WTC11 (cell line): Measurements from ENCODE around the gene CDH9. TPM values are rescaled to one million over a fixed set of nuclear protein-coding genes. Genes with fewer than 3 reads are reported as not detected.

ENCODE experiments used
- ATAC-seq: fragments of 200-7000 bp; cut with Tn5 transposase; 2 replicates; pipeline ENCODE4 v1.10.0; 2021; ENCODE audit warnings: mild to moderate bottlenecking, moderate library complexity
- CTCF ChIA-PET: fragments of 300-600 bp; sonication (Branson Sonifier 250); formaldehyde crosslinking; loops from one replicate; lab custom pipeline; 2021; ENCODE audit warnings: antibody characterized with exemption; lab: Charles Lee
- POLR2A ChIA-PET: fragments of 350-600 bp; sonication (Branson Sonifier 250); formaldehyde crosslinking; loops from one replicate; lab custom pipeline; 2021; ENCODE audit warnings: antibody characterized with exemption; lab: Charles Lee
- DNase-seq: peaks from one replicate; pipeline ENCODE4 v3.0.0; 2021; ENCODE audit warnings: low spot score
- H3K27ac Mint-ChIP-seq: 2 replicates; pipeline ENCODE4 v1.8.0; 2021; ENCODE audit warnings: mixed read lengths
- H3K27me3 Mint-ChIP-seq: 2 replicates; pipeline ENCODE4 v1.8.0; 2021; ENCODE audit warnings: low read depth, mild to moderate bottlenecking, moderate library complexity, mixed read lengths
- H3K36me3 Mint-ChIP-seq: 2 replicates; pipeline ENCODE4 v1.8.0; 2021; ENCODE audit warnings: mixed read lengths
- H3K4me1 Mint-ChIP-seq: 2 replicates; pipeline ENCODE4 v1.8.0; 2022; ENCODE audit warnings: mixed read lengths
- H3K4me3 Mint-ChIP-seq: 2 replicates; pipeline ENCODE4 v1.8.0; 2021; ENCODE audit warnings: mild to moderate bottlenecking, moderate library complexity, mixed read lengths
- H3K9me3 Mint-ChIP-seq: 2 replicates; pipeline ENCODE4 v1.8.0; 2021; ENCODE audit warnings: mixed read lengths
- ATF2 ChIP-seq: sonication (generic); formaldehyde crosslinking; IDR thresholded peaks from 2 replicates; pipeline ENCODE4 v1.8.1; 2022; ENCODE audit warnings: low read depth, missing genetic modification reagents, borderline replicate concordance
- CREB1 ChIP-seq: sonication (generic); formaldehyde crosslinking; IDR thresholded peaks from 2 replicates; pipeline ENCODE4 v1.8.0; 2023; ENCODE audit warnings: mild to moderate bottlenecking, missing genetic modification reagents
- E2F1 ChIP-seq: sonication (generic); formaldehyde crosslinking; IDR thresholded peaks from 2 replicates; pipeline ENCODE4 v1.8.0; 2022; ENCODE audit warnings: mild to moderate bottlenecking, missing genetic modification reagents
- EMX1 ChIP-seq: fragments of 250-450 bp; sonication (Bioruptor Pico); IDR thresholded peaks from 2 replicates; pipeline ENCODE4 v1.8.0; 2021; ENCODE audit warnings: mild to moderate bottlenecking
- ETV6 ChIP-seq: sonication (generic); formaldehyde crosslinking; IDR thresholded peaks from 2 replicates; pipeline ENCODE4 v1.8.1; 2022; ENCODE audit warnings: mild to moderate bottlenecking, missing genetic modification reagents
- GTF2I ChIP-seq: fragments of 250-450 bp; sonication (Bioruptor Pico); conservative IDR thresholded peaks from 2 replicates; pipeline ENCODE4 v1.4.0; 2021; ENCODE audit warnings: mild to moderate bottlenecking
- HMGXB4 ChIP-seq: sonication (generic); formaldehyde crosslinking; IDR thresholded peaks from 2 replicates; pipeline ENCODE4 v1.8.1; 2023; ENCODE audit warnings: mild to moderate bottlenecking, moderate library complexity, missing genetic modification reagents
- MAX ChIP-seq: sonication (generic); formaldehyde crosslinking; IDR thresholded peaks from 2 replicates; pipeline ENCODE4 v1.8.0; 2022; ENCODE audit warnings: mild to moderate bottlenecking, missing genetic modification reagents
- NFATC4 ChIP-seq: fragments of 250-450 bp; sonication (Bioruptor Pico); IDR thresholded peaks from 2 replicates; pipeline ENCODE4 v1.9.0; 2021; ENCODE audit warnings: mild to moderate bottlenecking
- NR3C1 ChIP-seq: sonication (generic); formaldehyde crosslinking; conservative IDR thresholded peaks from 2 replicates; pipeline ENCODE4 v1.8.1; 2023; ENCODE audit warnings: low read depth, mild to moderate bottlenecking, missing genetic modification reagents
- PREB ChIP-seq: sonication (generic); formaldehyde crosslinking; IDR thresholded peaks from 2 replicates; pipeline ENCODE4 v1.8.1; 2022; ENCODE audit warnings: mild to moderate bottlenecking, missing genetic modification reagents, moderate library complexity, borderline replicate concordance
- SMAD3 ChIP-seq: sonication (generic); formaldehyde crosslinking; IDR thresholded peaks from 2 replicates; pipeline ENCODE4 v1.8.0; 2022; ENCODE audit warnings: missing genetic modification reagents, mild to moderate bottlenecking, borderline replicate concordance
- TCF7 ChIP-seq: sonication (generic); formaldehyde crosslinking; IDR thresholded peaks from 2 replicates; pipeline ENCODE4 v1.8.0; 2022; ENCODE audit warnings: mild to moderate bottlenecking, low read depth, missing genetic modification reagents, moderate library complexity
- TEAD4 ChIP-seq: sonication (generic); formaldehyde crosslinking; IDR thresholded peaks from 2 replicates; pipeline ENCODE4 v1.8.0; 2022; ENCODE audit warnings: mild to moderate bottlenecking, missing genetic modification reagents
- ZNF121 ChIP-seq: sonication (generic); formaldehyde crosslinking; IDR thresholded peaks from 2 replicates; pipeline ENCODE4 v1.8.0; 2023; ENCODE audit warnings: missing genetic modification reagents
- ZNF423 ChIP-seq: fragments of 250-450 bp; sonication (Bioruptor Pico); IDR thresholded peaks from 2 replicates; pipeline ENCODE4 v2.1.2; 2022; ENCODE audit warnings: mild to moderate bottlenecking, moderate library complexity
- total RNA-seq: library from RNA; stranded (reverse); gene quantifications from 3 replicates; pipeline ENCODE4 v1.2.3, GENCODE V29; 2021

Gene CDH9
- total RNA-seq, 1 experiment from 2014 or later: 0.48 TPM

- no peak overlapping the region for H3K27ac Mint-ChIP-seq
- H3K9me3 Mint-ChIP-seq: peaks cover 5% of the 10 kb centered on the region; the same call in 1 of the 2 replicates
- TF ChIP-seq MAX (CRISPR knock-in tag) (no peak), HMGXB4 (no peak), ATF2 (CRISPR knock-in tag) (no peak), TCF7 (no peak), GTF2I (CRISPR knock-in tag) (no peak)
- DNase-seq: no peak
- H3K27me3 Mint-ChIP-seq: no peaks in the 10 kb centered on the region
- ChIA-PET CTCF (no interaction called here), POLR2A (no interaction called here)
- H3K4me1 Mint-ChIP-seq: no peaks in the 10 kb centered on the region
- no peak overlapping the region for H3K4me3 Mint-ChIP-seq
- H3K36me3 Mint-ChIP-seq: no peaks in the 10 kb centered on the region
- no peak for ATAC-seq
Measured at GRCh38 chr5:27021471-27021870, 16.9 kb downstream of the CDH9 start.

- Mint-ChIP-seq H3K27me3 (no peaks in the 10 kb centered on the region), H3K4me3 (no peak overlapping the region), H3K27ac (no peak overlapping the region), H3K9me3 (peaks cover 5% of the 10 kb centered on the region; the same call in 1 of the 2 replicates), H3K4me1 (no peaks in the 10 kb centered on the region), H3K36me3 (no peaks in the 10 kb centered on the region)
- no peak for ATAC-seq
- CTCF ChIA-PET: no interaction called here
- DNase-seq: no peak
- no peak for TF ChIP-seq EMX1 (CRISPR knock-in tag)
- no peak for TF ChIP-seq CREB1
- no peak for TF ChIP-seq ETV6
- no peak for TF ChIP-seq PREB (CRISPR knock-in tag)
- no peak for TF ChIP-seq MAX (CRISPR knock-in tag)
- TF ChIP-seq ZNF423 (CRISPR knock-in tag): no peak
- no peak for TF ChIP-seq SMAD3 (CRISPR knock-in tag)
- TF ChIP-seq NR3C1 (CRISPR knock-in tag): no peak
- no peak for TF ChIP-seq ZNF121 (CRISPR knock-in tag)
- POLR2A ChIA-PET: no interaction called here
Measured at GRCh38 chr5:27020973-27021372, 17.4 kb downstream of the CDH9 start.

GRCh38 chr5:27015758-27016157 is 22.6 kb downstream of the CDH9 start:
- CTCF ChIA-PET: no interaction called here
- H3K36me3 Mint-ChIP-seq: no peaks in the 10 kb centered on the region
- no peaks in the 10 kb centered on the region for H3K4me1 Mint-ChIP-seq
- no peak for ATAC-seq
- H3K27me3 Mint-ChIP-seq: no peaks in the 10 kb centered on the region
- H3K9me3 Mint-ChIP-seq: 0 out of 2 replicates have a peak, but pooled peaks cover 4% of the 10 kb centered on the region
- TF ChIP-seq TEAD4 (CRISPR knock-in tag): no peak
- TF ChIP-seq E2F1: no peak
- no peak for TF ChIP-seq NFATC4 (CRISPR knock-in tag)
- no peak overlapping the region for H3K4me3 Mint-ChIP-seq
- no peak overlapping the region for H3K27ac Mint-ChIP-seq
- DNase-seq: no peak
- POLR2A ChIA-PET: no interaction called here
